Fibroblast of skin of right biceps (primary cell): ENCODE measurements around the gene COQ9.
"Not testable (repeated sequence)": the region's sequence is repeated elsewhere in the genome, so short reads cannot be mapped to it uniquely, and the experiment has no call there.

Experiments used
- DNase-seq: peaks from one replicate; pipeline ENCODE4 v3.0.0-alpha.2; 2013

COQ9 gene

DNA sequence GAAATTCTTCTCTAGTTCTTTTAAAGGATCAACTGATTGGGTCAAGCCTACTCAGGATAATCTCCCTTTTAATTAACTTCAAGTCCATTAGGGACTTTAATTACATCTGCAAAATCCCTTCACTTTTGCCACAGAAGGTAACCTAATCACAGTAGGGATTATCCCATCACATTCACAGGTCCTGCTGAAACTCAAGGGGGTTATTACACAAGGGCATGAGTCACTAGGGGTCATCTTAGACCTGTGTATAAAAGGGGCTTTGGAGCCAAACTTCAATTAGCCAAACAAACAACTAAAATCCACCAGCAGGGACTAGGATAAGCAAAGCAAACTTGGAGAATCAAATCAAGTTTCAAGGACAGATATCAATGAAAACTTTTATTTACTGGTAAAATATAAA, 19.5 kb upstream of the COQ9 start:
- DNase-seq = no peak

- no peak for DNase-seq
Observed at GRCh38 chr16:57430955-57431354, 16.3 kb upstream of the COQ9 start.

DNA sequence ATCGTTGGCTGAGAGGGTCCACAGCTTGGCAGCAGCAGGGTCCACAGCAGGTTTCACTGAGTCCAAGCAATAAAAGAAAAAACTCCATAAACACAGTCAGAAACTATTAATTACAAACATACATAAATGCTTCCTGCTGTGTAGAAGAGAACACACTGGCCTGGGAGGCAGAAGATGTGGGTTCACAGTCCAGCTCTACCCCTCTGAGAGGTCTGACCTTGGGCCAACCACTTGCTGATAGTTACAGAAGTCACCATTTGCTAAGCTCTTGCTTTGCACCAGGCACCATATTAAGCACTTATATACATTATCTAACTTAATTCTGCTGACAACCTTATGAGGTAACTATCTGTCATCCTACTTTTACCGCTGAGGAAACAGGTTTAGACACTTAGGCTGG, 14.8 kb upstream of the COQ9 start:
- DNase-seq = no peak

GRCh38 chr16:57432989-57433388, 14.3 kb upstream of the COQ9 start:
- no peak for DNase-seq

DNA sequence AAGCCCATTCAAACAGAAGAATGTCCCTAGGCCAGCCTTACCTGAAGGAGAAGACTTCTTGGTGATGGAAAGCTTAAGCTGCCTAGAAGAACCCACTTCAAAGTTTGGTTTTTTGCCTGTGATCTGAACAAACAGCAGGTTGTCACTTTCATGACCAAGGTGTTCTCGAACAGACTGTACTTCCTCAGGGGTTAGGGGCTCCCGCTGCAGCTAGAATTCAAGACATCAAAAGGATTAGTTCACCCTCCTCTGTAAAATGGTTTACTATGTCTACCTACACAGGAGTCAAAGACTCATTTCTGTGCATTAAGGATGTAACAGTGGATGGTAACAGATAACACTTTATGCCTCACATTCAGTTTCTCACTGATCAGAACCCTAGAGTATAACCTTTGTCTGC, 13.3 kb upstream of the COQ9 start:
- no peak for DNase-seq

GRCh38 chr16:57435838-57436237, 11.4 kb upstream of the COQ9 start:
- no peak for DNase-seq

DNA sequence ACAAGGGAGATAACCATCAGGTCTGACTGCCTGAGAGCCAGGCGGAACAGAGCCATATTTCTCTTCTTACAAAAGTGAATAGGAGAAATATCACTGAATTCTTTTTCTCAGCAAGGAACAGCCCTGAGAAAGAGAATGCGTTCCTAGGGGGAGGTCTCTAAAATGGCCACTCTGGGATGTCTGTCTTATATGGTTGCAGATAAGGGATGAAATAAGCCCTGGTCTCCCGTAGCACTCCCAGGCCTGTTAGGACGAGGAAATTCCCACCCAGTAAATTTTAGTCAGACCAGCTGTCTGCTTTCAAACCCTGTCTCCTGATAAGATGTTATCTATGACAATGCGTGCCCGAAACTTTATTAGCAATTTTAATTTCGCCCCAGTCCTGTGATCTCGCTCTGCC, 7.3 kb upstream of the COQ9 start:
- not testable (repeated sequence) for DNase-seq

DNA sequence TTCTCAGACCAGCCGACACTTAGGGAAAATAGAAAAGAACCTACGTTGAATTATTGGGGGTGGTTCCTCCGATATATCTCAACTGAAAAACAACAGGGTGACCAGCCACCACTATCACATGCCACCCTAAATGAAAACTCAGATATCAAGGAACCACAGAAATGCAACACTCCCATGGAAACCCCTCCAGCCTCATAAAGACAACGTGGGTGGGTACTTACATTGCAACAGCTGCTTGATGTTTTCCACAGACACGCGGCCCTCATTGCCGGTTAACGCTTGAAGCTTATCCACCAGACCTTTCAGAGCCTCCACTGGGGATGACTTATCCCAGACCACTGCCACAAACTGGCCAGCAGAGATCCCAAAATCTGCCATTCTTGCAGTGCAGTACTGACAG, 6.7 kb upstream of the COQ9 start:
- DNase-seq = not testable (repeated sequence)

DNA sequence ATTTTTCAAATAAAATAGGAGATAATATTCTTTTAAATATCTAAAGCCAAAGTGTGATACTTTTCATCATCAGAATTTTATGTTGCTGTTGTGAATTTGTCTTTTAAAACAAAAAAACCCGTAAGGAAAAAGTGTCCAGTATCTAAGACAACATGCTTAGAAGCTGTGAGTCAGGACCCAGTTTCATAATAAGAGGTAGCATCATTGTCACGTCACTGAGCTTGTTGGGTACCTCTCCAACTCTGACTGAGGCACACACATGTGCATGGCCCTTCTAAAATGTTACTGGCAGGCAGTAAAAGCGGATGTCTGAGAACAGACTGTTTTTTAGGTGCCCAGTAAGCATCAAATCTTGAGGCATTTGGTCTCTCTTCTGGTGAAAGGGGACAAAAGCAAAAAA, 2.6 kb upstream of the COQ9 start:
- DNase-seq = no peak

- DNase-seq = no peak
Observed at GRCh38 chr16:57445510-57445909, 1.8 kb upstream of the COQ9 start.

GRCh38 chr16:57446531-57447185, 621 bp upstream of the COQ9 start:
- peak; percentile 22 for DNase-seq

DNA sequence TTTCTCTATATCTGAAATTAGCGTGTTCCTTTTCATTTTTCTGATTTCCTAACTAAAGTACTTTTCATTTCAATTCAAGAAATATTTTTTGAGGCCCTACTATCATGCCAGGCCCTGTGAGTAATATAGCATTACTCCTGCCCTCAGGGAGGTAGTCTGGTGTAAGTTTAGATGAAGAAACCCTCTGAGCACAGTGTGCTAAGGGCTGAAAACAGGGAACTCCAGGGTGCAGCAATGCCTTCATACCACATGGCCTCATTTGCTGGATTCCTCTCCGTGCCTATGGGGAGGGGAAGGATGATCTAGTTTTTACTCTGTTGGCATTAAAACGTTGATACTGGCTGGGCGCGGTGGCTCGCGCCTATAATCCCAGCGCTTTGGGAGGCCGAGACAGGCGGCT, 4.7 kb downstream of the COQ9 start:
- DNase-seq = no peak

DNA sequence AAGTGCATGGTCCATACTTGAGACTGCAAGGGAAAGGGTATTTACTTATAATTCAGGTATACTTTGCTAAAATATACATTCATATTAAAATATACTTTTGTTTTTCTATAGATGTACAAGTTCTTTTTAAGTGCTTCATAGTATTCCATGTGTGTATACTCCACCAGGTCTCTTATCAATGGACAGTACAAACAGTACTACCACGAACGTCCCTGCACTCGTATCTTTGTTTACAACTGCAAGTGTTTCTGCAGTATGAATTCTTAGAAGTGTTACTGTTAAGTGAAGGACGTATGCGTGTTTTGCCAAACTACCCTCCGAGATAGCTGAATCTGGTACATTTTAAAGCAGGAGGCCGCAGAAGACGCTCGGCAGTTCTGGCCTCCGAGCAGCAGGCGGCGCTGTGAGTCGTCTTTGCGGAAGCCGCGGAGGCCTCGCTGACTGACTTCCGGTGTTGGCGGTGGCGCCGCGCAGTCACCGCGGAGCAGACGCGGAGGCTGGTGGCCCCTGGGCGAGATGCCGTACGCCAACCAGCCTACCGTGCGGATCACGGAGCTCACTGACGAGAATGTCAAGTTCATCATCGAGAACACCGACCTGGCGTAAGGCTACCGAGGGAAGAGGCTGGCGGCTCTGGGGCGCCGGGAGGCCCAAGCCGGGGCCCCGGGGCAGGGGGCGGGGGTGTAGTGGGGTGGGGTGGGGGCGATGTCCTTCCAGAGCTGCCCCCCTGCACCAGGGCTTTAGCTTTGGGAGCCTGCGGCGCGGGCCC, 15.1 kb downstream of the COQ9 start, which contains the start of gene POLR2C:
POLR2C (plus strand) TSS at position 471 of the 769 bp plus-strand sequence; CDS start at position 517, 46 bp downstream.
- DNase-seq = peak; percentile 83

GRCh38 chr16:57462978-57463362, 15.7 kb downstream of the COQ9 start:
- no peak for DNase-seq

- DNase-seq = no peak
Observed at GRCh38 chr16:57464523-57464922, 17.2 kb downstream of the COQ9 start.

DNA sequence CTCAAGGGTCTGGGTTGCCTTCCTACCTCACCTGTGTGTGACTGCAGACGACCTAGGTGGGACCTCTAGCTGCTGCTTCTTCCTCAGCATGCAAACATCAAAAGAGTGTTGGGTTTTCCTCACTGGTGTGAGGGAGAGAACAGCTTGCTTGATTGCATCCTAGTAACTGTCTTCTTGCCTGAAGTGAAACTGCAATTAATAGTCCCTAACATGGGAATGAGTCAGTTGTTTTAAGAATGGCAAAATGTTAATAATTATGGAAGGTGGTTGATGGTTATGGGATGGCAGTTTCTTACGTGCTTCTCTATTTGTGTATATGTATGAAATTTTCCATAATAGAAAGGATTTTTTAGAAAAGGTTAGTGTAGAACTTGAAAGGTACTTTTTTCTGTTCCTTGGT, 21.1 kb downstream of the COQ9 start:
- no peak for DNase-seq

GRCh38 chr16:57469046-57469445, 21.8 kb downstream of the COQ9 start:
- DNase-seq = no peak

- DNase-seq = no peak
Observed at GRCh38 chr16:57469917-57470470, 22.7 kb downstream of the COQ9 start.

GRCh38 chr16:57470711-57471110, 23.4 kb downstream of the COQ9 start:
- DNase-seq = no peak

DNA sequence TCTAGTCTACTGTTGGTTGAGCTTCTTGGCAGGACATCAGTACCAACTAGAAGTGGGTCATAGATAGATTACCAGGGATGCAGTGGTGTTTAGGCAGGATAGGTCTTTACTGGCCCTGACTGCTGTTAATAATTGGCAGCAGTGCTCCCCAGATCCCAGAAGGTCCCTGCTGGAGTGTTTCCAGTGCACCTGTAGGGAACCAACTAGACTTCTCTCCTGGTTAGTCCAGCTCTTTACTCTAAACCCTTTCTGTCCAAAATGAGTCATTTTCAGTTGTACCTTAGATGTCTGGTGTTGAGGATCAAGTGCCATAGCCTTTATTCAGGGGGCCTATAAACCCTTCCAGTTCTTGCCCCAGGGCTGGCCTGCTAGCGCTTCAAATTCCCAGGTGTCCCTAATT, 23.9 kb downstream of the COQ9 start:
- no peak for DNase-seq

- DNase-seq = no peak
Observed at GRCh38 chr16:57471852-57472664, 24.8 kb downstream of the COQ9 start.

DNA sequence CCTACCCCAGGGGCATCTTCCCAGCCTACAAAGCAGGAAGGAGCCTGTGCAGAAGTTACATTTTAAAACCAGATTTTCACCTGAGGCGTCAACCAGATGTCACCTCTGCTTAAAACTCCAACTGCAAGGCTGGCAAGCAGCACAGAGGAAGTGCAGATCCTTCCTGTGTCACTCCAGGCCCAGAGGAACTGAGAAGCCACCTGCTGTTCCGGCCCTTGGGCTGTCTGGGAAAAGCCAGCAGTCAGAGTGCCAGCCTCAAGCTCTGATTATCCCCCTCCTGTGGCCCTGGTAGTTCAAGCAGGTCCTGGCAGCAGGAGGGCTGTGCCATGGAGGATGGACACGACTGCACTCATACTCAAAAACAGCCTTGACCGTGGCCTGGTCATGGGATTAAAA, 25.4 kb downstream of the COQ9 start:
- DNase-seq = no peak

- no peak for DNase-seq
Observed at GRCh38 chr16:57473176-57473840, 26.0 kb downstream of the COQ9 start.
